HEK293T (cell line): ENCODE results near the gene GAD1.

Experiments used
- CTCF ChIA-PET: fragments of 350-600 bp; formaldehyde crosslinking; extraction: SDS; loops from one replicate; lab custom pipeline; 2021; ENCODE audit warnings: antibody characterized with exemption, inconsistent platforms; lab: Yijun Ruan, JAX
- POLR2A ChIA-PET: fragments of 350-600 bp; formaldehyde crosslinking; extraction: SDS; loops from one replicate; lab custom pipeline; 2020; ENCODE audit warnings: antibody characterized with exemption, inconsistent platforms; lab: Yijun Ruan, JAX
- DNase-seq: peaks from one replicate; pipeline ENCODE4 v3.0.0; 2012; ENCODE audit warnings: mixed read lengths; ENCODE audit errors: extremely low spot score
- ARNT ChIP-seq: fragments of 450-650 bp; IDR thresholded peaks from 2 replicates; pipeline ENCODE4 v1.6.1; 2017; ENCODE audit warnings: mild to moderate bottlenecking
- BHLHE40 ChIP-seq: fragments of 450-650 bp; IDR thresholded peaks from 2 replicates; pipeline ENCODE4 v1.6.1; 2016; ENCODE audit warnings: mild to moderate bottlenecking, moderate library complexity, borderline replicate concordance
- CTBP1 ChIP-seq: fragments of 450-650 bp; IDR thresholded peaks from 2 replicates; pipeline ENCODE4 v1.6.1; 2016; ENCODE audit warnings: borderline replicate concordance
- ELF4 ChIP-seq: fragments of 450-650 bp; IDR thresholded peaks from 2 replicates; pipeline ENCODE4 v1.6.1; 2017; ENCODE audit warnings: antibody characterized with exemption
- FOXA1 ChIP-seq: fragments of 450-650 bp; IDR thresholded peaks from 2 replicates; pipeline ENCODE4 v1.6.1; 2016; ENCODE audit warnings: mild to moderate bottlenecking
- FOXK2 ChIP-seq: fragments of 450-650 bp; IDR thresholded peaks from 2 replicates; pipeline ENCODE4 v1.6.1; 2016; ENCODE audit warnings: mild to moderate bottlenecking
- FOXM1 ChIP-seq: fragments of 450-650 bp; IDR thresholded peaks from 2 replicates; pipeline ENCODE4 v1.6.1; 2017; ENCODE audit warnings: mild to moderate bottlenecking, borderline replicate concordance
- HDGF ChIP-seq: fragments of 450-650 bp; IDR thresholded peaks from 2 replicates; pipeline ENCODE4 v1.6.1; 2017; ENCODE audit warnings: antibody characterized with exemption, borderline replicate concordance
- L3MBTL2 ChIP-seq: fragments of 450-650 bp; conservative IDR thresholded peaks from 2 replicates; pipeline ENCODE4 v1.6.1; 2016; ENCODE audit warnings: mild to moderate bottlenecking
- LEF1 ChIP-seq: fragments of 450-650 bp; IDR thresholded peaks from 2 replicates; pipeline ENCODE4 v1.6.1; 2017; ENCODE audit warnings: mild to moderate bottlenecking, borderline replicate concordance
- NFRKB ChIP-seq: fragments of 450-650 bp; IDR thresholded peaks from 2 replicates; pipeline ENCODE4 v1.6.1; 2016; ENCODE audit warnings: mild to moderate bottlenecking, moderate library complexity
- PKNOX1 ChIP-seq: fragments of 450-650 bp; IDR thresholded peaks from 2 replicates; pipeline ENCODE4 v1.6.1; 2016
- SP1 ChIP-seq: fragments of 450-650 bp; IDR thresholded peaks from 2 replicates; pipeline ENCODE4 v1.6.1; 2017
- SUZ12 ChIP-seq: fragments of 450-650 bp; IDR thresholded peaks from 2 replicates; pipeline ENCODE4 v1.6.1; 2016; ENCODE audit warnings: mild to moderate bottlenecking
- TARDBP ChIP-seq: fragments of 450-650 bp; IDR thresholded peaks from 2 replicates; pipeline ENCODE4 v1.6.1; 2016
- ZNF384 ChIP-seq: fragments of 450-650 bp; IDR thresholded peaks from 2 replicates; pipeline ENCODE4 v1.6.1; 2016

The GAD1 gene

GRCh38 chr2:170896622-170897021 is 79.9 kb downstream of the GAD1 start:
- ChIA-PET POLR2A (no interaction called here), CTCF (interaction anchor here (0.7 kb wide), 1 partner anchor 11 kb away, joined by 3 read pairs; no protein-coding TSS in a partner anchor)

DNA sequence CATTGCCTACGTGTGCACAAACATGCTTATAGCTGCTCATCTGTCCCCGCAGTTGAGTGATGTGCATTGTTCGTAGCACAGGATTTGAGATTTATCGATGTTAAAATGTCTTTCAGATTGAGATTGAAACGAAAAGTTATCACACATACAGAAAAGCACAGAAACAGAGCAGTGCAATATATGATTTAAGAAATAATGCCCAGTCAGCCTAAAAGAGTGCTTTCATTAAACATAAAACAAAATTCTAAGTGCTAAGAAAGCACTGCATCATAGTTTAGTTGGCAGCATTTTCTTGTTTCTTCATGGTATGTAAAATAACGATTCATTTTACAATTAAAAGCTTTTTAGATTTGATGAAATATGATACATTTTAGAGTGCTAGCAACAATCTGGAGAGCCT is 80.4 kb downstream of the GAD1 start:
- ChIA-PET CTCF (interaction anchor here (1.2 kb wide), 1 partner anchor 24 kb away, joined by 3 read pairs; no protein-coding TSS in a partner anchor), POLR2A (no interaction called here)
- TF ChIP-seq ELF4 = no peak
- TF ChIP-seq CTBP1 = no peak
- TF ChIP-seq FOXM1 = no peak
- TF ChIP-seq TARDBP = no peak
- no peak for TF ChIP-seq L3MBTL2
- TF ChIP-seq SP1 = no peak
- no peak for TF ChIP-seq LEF1
- TF ChIP-seq FOXA1 = no peak
- TF ChIP-seq FOXK2 = no peak
- no peak for TF ChIP-seq HDGF
- no peak for TF ChIP-seq NFRKB
- no peak for TF ChIP-seq PKNOX1
- TF ChIP-seq BHLHE40 = no peak
- no peak for TF ChIP-seq ARNT
- no peak for TF ChIP-seq SUZ12
- no peak for TF ChIP-seq ZNF384
- no peak for DNase-seq

More at GRCh38 chr2:170896622-170897021, 79.9 kb downstream of the GAD1 start:
- no peak for TF ChIP-seq CTBP1
- TF ChIP-seq L3MBTL2 = no peak
- no peak for TF ChIP-seq ARNT
- no peak for TF ChIP-seq SP1
- no peak for TF ChIP-seq FOXM1
- no peak for TF ChIP-seq TARDBP
- no peak for TF ChIP-seq NFRKB
- no peak for TF ChIP-seq FOXA1
- no peak for TF ChIP-seq FOXK2
- no peak for TF ChIP-seq LEF1
- DNase-seq = no peak

- CTCF ChIA-PET = interaction anchor here (1.2 kb wide), 1 partner anchor 23 kb away, joined by 5 read pairs; the partner anchor contains the start of gene GORASP2
- no peak for DNase-seq
- TF ChIP-seq BHLHE40 (no peak), FOXM1 (no peak), ELF4 (no peak), LEF1 (no peak), SP1 (no peak), NFRKB (no peak)
- POLR2A ChIA-PET = interaction anchor here (1.0 kb wide), 1 partner anchor 23 kb away, joined by 4 read pairs; the partner anchor contains the start of gene GORASP2
These were observed 89.2 kb downstream of the GAD1 start for GRCh38 chr2:170905864-170906263.
